ENCODE data around the gene PROCA1. TPM values are rescaled to one million over a fixed set of nuclear protein-coding genes. Genes with fewer than 3 reads are reported as not detected.
"Not testable (repeated sequence)": the region's sequence is repeated elsewhere in the genome, so short reads cannot be mapped to it uniquely, and the experiment has no call there.

PROCA1 gene
- polyA plus RNA-seq, 1 of the 3 experiments (the other 2 are of a cell fraction), result 7.1 TPM

DNA sequence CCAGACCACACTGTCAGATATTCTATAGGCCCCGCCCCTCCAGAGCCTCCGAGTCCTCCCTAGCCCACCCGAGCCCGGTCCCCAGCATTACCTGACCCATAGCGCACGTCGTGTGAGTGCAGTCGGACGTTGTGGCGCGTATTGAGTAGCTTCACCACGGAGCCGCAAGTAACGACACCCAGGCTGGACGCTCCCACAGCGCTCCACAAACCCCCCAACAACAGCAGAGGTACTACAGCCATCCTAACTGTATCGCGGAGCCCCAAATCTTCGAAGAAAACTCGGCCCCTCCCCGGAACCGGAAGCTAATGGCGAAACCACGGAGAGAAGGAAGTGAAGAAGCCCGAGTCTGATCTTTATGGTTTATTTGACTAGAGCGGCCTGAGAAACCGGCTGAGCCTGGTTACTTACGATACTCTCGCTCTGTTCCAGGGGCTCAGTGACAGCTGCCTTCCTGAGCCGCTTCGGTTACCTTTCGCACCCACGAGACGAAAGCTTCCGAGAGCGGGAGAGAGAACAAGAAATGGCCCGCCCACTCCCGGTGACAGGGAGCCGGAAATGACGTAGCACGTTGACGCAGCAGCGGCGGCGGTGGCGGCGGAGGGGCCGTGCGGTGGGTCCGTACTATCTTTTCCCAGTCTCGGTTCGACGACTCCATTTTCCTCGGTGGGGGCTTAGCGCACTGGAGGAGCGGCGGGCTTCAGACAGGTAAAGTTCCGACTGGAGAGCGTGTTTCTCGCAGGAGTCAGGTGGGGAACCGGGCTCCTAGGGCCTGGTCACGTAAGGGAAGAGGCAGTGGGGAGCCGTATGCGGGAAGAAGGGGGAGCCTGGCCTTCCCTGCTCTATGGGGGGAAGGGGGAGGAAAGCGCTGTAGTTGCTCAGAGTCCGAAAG is 49.8 kb downstream of the PROCA1 start, which contains the start of the genes SDF2 and SUPT6H (continued):
- TF ChIP-seq YY1 (IDR thresholded peaks at IDR 0.05; ENCODE audit: low read depth) (peak; percentile 85), FOXJ3 (CRISPR knock-in tag; IDR thresholded peaks at IDR 0.05) (no peak), TCF12 (IDR thresholded peaks at IDR 0.05) (0 out of 2 replicates have a peak, but pooled peaks have one; percentile 5), NFIC (IDR thresholded peaks at IDR 0.05; ENCODE audit: borderline replicate concordance) (no peak), MEF2A (IDR thresholded peaks at IDR 0.05; ENCODE audit: borderline replicate concordance, low read depth) (no peak), ELF1 (IDR thresholded peaks at IDR 0.05) (peak; percentile 70; the same call in 1 of the 2 replicates)
- TF ChIP-seq, protein P1, sequence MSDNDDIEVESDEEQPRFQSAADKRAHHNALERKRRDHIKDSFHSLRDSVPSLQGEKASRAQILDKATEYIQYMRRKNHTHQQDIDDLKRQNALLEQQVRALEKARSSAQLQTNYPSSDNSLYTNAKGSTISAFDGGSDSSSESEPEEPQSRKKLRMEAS (IDR thresholded peaks at IDR 0.05; ENCODE audit: low read depth), result peak; percentile 50; the same call in 1 of the 2 replicates
- TF ChIP-seq, protein P2, sequence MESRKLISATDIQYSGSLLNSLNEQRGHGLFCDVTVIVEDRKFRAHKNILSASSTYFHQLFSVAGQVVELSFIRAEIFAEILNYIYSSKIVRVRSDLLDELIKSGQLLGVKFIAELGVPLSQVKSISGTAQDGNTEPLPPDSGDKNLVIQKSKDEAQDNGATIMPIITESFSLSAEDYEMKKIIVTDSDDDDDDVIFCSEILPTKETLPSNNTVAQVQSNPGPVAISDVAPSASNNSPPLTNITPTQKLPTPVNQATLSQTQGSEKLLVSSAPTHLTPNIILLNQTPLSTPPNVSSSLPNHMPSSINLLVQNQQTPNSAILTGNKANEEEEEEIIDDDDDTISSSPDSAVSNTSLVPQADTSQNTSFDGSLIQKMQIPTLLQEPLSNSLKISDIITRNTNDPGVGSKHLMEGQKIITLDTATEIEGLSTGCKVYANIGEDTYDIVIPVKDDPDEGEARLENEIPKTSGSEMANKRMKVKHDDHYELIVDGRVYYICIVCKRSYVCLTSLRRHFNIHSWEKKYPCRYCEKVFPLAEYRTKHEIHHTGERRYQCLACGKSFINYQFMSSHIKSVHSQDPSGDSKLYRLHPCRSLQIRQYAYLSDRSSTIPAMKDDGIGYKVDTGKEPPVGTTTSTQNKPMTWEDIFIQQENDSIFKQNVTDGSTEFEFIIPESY (IDR thresholded peaks at IDR 0.05; ENCODE audit: borderline replicate concordance, low read depth), result 0 out of 2 replicates have a peak, but pooled peaks have one; percentile 41
- TF ChIP-seq, protein P3, sequence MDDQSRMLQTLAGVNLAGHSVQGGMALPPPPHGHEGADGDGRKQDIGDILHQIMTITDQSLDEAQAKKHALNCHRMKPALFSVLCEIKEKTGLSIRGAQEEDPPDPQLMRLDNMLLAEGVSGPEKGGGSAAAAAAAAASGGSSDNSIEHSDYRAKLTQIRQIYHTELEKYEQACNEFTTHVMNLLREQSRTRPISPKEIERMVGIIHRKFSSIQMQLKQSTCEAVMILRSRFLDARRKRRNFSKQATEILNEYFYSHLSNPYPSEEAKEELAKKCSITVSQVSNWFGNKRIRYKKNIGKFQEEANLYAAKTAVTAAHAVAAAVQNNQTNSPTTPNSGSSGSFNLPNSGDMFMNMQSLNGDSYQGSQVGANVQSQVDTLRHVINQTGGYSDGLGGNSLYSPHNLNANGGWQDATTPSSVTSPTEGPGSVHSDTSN (IDR thresholded peaks at IDR 0.05), result peak; percentile 38; the same call in 1 of the 2 replicates

DNA sequence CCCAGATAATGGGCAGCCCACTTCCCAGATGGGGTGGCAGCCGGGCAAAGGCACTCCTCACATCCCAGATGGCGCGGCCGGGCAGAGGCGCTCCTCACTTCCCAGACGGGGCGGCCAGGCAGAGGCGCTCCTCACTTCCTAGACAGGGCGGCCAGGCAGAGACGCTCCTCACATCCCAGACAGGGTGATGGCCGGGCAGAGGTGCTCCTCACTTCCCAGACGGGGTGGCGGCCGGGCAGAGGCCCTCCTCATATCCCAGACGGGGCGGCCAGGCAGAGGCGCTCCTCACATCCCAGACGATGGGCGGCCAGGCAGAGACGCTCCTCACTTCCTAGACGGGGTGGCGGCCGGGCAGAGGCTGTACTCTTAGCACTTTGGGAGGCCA is 52.2 kb downstream of the PROCA1 start:
- H3K4me2 ChIP-seq; H3K9me3 ChIP-seq; H3K27me3 ChIP-seq (ENCODE audit: insufficient read depth); H2AFZ ChIP-seq (ENCODE audit: low read depth); DNase-seq; H3F3A ChIP-seq (replicated peaks; ENCODE audit: insufficient read depth); POLR2A ChIA-PET; H3K9me2 ChIP-seq; H3K27ac ChIP-seq (ENCODE audit: low read depth in 2 of 2, low read length in 1 of 2); H3K4me3 ChIP-seq (ENCODE audit: low read depth in 2 of 2, low read length in 1 of 2); H3K9ac ChIP-seq: not testable (repeated sequence)
- H4K20me1 ChIP-seq (ENCODE audit: insufficient read depth), result peaks cover 11% of the 10 kb centered on the region
- H3K4me1 ChIP-seq (ENCODE audit: control insufficient read depth in 1 of 2, insufficient read depth in 2 of 2, low read depth in 1 of 2, low read length in 1 of 2), result peaks cover 7 to 13% of the 10 kb centered on the region in 2 experiments; a peak in 3 of 4 replicates
- peaks cover 96% of the 10 kb centered on the region for H3K79me2 ChIP-seq (ENCODE audit: insufficient read depth)
- CTCF ChIA-PET, result interaction anchor here (4.1 kb wide), 1 partner anchor 14 kb away, joined by 50 read pairs; the partner anchor contains the start of gene BLTP2
- WGBS (ENCODE audit: low lambda C conversion rate), result 97% methylated on average over 21 of the region's 23 CpGs
- H3K36me3 ChIP-seq (replicated peaks in 1 of 2; ENCODE audit: control insufficient read depth in 1 of 2, insufficient read depth in 2 of 2, low read length in 1 of 2), result peaks cover 8 to 19% of the 10 kb centered on the region in 2 experiments

DNA sequence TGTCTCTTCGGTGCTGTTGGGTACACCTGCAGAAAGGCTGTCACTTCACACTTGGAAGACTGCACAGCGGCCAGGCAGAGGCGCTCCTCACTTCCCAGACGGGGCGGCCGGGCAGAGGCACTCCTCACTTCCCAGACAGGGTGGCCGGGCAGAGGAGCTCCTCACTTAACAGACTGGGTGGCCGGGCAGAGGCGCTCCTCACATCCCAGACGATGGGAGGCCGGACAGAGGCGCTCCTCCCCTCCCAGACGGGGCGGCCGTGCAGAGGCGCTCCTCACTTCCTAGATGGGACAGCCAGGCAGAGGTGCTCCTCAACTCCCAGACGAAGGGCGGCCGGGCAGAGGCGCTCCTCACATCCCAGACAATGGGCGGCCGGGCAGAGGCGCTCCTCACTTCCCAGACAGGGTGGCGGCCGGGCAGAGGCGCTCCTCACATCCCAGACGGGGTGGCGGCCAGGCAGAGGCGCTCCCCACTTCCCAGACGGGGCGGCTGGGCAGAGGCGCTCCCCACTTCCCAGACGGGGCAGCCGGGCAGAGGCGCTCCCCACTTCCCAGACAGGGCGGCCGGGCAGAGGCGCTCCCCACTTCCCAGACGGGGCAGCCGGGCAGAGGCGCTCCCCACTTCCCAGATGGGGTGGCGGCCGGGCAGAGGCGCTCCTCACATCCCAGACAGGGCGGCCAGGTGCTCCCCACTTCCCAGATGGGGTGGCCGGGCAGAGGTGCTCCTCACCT is 52.8 kb downstream of the PROCA1 start:
- Histone ChIP-seq H3K36me3 (replicated peaks in 1 of 2; ENCODE audit: control insufficient read depth in 1 of 2, insufficient read depth in 2 of 2, low read length in 1 of 2) (peaks cover 8 to 23% of the 10 kb centered on the region in 2 experiments), H3K4me1 (ENCODE audit: control insufficient read depth in 1 of 2, insufficient read depth in 2 of 2, low read depth in 1 of 2, low read length in 1 of 2) (peaks cover 7 to 13% of the 10 kb centered on the region in 2 experiments; a peak in 3 of 4 replicates), H3K79me2 (ENCODE audit: insufficient read depth) (peaks cover 95% of the 10 kb centered on the region)
- CTCF ChIA-PET; H3K9me2 ChIP-seq; DNase-seq; H3K27ac ChIP-seq (ENCODE audit: low read depth in 2 of 2, low read length in 1 of 2); H3K27me3 ChIP-seq (ENCODE audit: insufficient read depth); H3K4me3 ChIP-seq (ENCODE audit: low read depth in 2 of 2, low read length in 1 of 2); H3F3A ChIP-seq (replicated peaks; ENCODE audit: insufficient read depth); H3K9me3 ChIP-seq; H3K4me2 ChIP-seq; H2AFZ ChIP-seq (ENCODE audit: low read depth); POLR2A ChIA-PET; H4K20me1 ChIP-seq (ENCODE audit: insufficient read depth); H3K9ac ChIP-seq: not testable (repeated sequence)
- WGBS (ENCODE audit: low lambda C conversion rate), result 96% methylated on average over 6 of the region's 46 CpGs

DNA sequence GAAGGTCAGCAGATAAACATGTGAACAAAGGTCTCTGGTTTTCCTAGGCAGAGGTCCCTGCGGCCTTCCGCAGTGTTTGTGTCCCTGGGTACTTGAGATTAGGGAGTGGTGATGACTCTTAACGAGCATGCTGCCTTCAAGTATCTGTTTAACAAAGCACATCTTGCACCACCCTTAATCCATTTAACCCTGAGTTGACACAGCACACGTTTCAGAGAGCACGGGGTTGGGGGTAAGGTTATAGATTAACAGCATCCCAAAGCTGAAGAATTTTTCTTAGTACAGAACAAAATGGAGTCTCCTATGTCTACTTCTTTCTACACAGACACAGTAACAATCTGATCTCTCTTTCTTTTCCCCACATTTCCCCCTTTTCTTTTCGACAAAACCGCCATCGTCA is 53.3 kb downstream of the PROCA1 start:
- peaks cover 7 to 13% of the 10 kb centered on the region in 2 experiments; a peak in 3 of 4 replicates for H3K4me1 ChIP-seq (ENCODE audit: control insufficient read depth in 1 of 2, insufficient read depth in 2 of 2, low read depth in 1 of 2, low read length in 1 of 2)
- DNase-seq; H3K27ac ChIP-seq (ENCODE audit: low read depth in 2 of 2, low read length in 1 of 2); H3K4me2 ChIP-seq; CTCF ChIA-PET; POLR2A ChIA-PET; H4K20me1 ChIP-seq (ENCODE audit: insufficient read depth); H3K4me3 ChIP-seq (ENCODE audit: low read depth in 2 of 2, low read length in 1 of 2); H3F3A ChIP-seq (replicated peaks; ENCODE audit: insufficient read depth); H2AFZ ChIP-seq (ENCODE audit: low read depth); H3K27me3 ChIP-seq (ENCODE audit: insufficient read depth); H3K9me3 ChIP-seq; H3K9me2 ChIP-seq; H3K9ac ChIP-seq: not testable (repeated sequence)
- H3K79me2 ChIP-seq (ENCODE audit: insufficient read depth), result peaks cover 94% of the 10 kb centered on the region
- 92% methylated on average over 6 of the region's 8 CpGs for WGBS (ENCODE audit: low lambda C conversion rate)
- H3K36me3 ChIP-seq (replicated peaks in 1 of 2; ENCODE audit: control insufficient read depth in 1 of 2, insufficient read depth in 2 of 2, low read length in 1 of 2), result peaks cover 8 to 29% of the 10 kb centered on the region in 2 experiments
